GOT3 (cell line): ENCODE results near the gene XYLT1.

Experiments used
- DNase-seq: peaks from one replicate; lab custom pipeline; 2025; ENCODE audit warnings: mixed read lengths; lab: John Stamatoyannopoulos, UW

Gene XYLT1

DNA sequence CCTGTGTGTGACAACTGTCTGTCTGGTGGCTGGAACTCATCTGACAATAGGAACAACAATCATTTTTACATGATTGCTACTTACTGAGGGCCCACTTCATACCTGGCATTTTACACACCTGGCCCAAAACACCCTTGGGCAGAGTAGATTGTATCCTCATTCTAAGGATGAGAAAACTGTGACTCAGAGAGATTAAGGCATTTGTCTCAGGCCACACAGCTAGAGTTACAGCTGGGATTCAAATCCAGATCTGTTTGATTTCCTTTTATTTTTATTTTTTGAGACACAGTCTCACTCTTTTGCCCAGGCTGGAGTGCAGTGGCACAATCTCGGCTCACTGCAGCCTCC is 242.1 kb downstream of the XYLT1 start:
- no peak for DNase-seq

GRCh38 chr16:17228048-17228707 is 242.6 kb downstream of the XYLT1 start:
- no peak for DNase-seq

DNA sequence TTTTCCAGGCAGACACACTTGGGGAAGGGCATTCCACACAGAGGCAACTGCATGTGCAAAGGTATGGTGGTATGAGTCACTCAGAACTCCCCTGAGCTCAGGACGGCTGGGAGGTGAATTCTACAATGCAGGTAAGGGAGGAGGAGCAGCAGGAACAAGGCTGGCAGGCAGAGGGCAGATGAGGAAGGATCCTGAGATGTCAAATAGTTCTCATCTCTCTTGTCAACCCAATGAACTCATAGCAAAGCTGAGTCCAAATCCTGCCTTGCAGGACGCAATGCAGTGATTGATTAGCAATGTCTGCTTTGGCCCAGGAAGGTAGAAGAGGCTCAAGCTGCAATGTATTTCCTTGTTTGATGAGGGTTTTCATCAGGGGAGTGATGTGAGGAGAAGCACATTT is 243.5 kb downstream of the XYLT1 start:
- no peak for DNase-seq

DNA sequence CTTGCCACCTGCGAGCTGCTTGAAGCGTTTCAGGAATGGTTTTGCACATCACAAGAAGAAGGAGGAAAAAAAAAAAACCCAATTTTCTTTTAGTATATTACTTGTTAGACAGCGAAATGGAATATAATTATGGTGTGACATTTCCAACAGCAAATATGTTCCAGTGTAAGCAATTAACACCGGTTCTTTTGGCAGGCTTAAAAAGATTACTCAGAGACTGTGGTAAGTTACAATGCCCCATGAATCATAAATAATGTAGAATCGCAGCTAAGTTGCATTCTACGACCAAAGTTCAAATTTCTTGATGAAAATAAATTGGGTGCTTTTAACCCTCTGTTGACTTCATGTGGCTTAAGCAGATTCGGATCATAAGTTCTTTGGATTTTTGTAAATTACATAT is 245.2 kb downstream of the XYLT1 start:
- no peak for DNase-seq

DNA sequence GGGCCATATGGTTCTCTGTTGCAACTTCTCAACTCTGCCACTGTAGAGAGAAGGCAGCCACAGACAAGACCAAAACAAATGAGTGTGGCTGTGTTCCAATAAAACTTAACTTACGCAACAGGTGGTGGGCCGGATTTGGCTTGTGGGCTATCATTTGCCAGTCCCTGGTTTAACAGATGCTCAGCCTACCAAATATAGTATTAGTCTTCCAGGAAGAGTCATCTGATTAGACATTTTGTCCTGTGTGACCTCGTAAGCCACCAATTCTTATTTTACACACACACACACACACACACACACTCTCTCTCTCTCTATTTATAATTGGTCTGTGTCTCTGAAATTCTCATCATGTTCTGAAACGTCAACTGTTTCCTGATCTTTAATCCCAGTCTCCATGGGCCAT is 245.9 kb downstream of the XYLT1 start:
- DNase-seq: peak; percentile 11

DNA sequence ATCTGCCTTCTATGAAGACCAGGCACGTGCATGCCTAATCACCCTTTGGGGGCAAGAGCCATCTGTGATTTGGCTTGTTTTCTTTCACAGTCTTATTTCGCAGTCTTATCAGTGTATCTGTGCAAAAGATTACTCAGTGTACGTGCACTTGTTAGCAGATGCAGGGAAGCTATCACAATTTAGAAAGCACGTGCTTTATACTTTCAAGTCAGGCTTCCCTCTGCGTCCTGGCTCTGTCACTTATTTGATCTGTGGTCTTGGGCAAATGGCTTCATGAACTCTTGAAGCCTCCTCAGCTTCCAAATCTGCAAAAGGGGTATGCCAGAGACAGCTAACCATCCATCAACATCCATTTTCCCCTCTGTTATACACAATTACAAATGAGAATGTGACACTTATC is 246.4 kb downstream of the XYLT1 start:
- DNase-seq: no peak

GRCh38 chr16:17223576-17223975 is 247.2 kb downstream of the XYLT1 start:
- no peak for DNase-seq

- no peak for DNase-seq
Measured at GRCh38 chr16:17222871-17223401, 247.8 kb downstream of the XYLT1 start.

DNA sequence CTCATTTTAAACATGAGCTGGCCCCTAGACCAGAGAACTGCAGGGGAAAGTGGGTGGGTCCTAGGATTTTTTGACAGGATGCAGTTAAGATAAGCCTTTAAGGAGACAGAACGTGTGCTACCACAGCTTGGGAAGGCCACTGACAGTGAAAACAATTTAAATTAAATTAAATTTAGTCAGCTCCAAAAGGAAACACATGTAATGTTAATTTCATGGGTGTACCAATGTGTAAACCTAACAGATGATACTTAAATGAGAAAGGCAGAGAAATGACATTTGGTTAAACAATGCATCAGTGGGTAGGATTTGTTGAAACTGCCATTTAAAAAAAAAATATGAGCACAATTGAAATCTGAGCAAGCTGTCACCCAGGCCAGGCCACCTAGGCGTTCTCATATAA is 250.8 kb downstream of the XYLT1 start:
- DNase-seq: no peak

GRCh38 chr16:17215936-17216335 is 254.8 kb downstream of the XYLT1 start:
- no peak for DNase-seq

- no peak for DNase-seq
Measured at GRCh38 chr16:17215306-17215705, 255.5 kb downstream of the XYLT1 start.

- DNase-seq: no peak
Measured at GRCh38 chr16:17213974-17214373, 256.8 kb downstream of the XYLT1 start.

- DNase-seq: no peak
Measured at GRCh38 chr16:17213025-17213424, 257.7 kb downstream of the XYLT1 start.

DNA sequence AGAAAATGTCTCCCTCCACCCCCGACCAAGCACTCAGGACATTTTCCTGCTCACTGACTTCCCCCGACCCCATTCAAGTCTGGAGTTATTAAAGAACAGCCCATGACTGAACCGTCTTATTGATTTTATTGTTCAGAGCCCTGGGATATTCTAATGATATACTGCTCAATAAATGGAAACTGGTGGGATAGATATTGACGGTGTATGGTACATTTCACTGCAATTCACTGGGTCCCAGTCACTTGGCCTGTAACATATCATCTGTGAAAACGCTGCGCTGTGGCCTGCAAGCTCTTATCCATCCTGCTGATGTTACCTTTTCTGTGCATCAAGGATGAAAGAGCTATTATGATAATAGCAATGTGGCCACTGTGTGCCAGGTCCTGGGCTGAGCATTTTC is 258.2 kb downstream of the XYLT1 start:
- DNase-seq: no peak

GRCh38 chr16:17211797-17212196 is 259.0 kb downstream of the XYLT1 start:
- no peak for DNase-seq

- DNase-seq: no peak
Measured at GRCh38 chr16:17206712-17207111, 264.0 kb downstream of the XYLT1 start.

- no peak for DNase-seq
Measured at GRCh38 chr16:17205279-17206211, 265.2 kb downstream of the XYLT1 start.

DNA sequence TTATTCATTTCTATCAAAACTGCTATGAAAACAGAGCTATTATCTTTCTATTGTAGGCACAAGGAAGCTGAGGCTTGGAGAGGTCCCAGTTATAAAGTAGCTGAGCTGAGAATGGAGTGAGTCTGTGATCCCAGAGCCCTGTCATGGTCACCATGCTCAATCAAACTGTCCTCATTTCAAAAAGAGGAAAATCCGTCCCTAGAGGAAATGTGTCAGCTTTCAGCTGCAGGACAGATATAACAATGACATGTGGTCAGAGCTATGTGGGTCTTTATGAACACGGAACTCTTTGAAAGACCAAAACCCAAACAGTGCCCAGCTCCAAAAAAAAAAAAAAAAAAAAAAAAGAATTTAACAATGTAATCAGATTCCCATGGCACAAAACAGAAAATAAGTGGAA is 266.1 kb downstream of the XYLT1 start:
- DNase-seq: no peak

- DNase-seq: no peak
Measured at GRCh38 chr16:17204206-17204605, 266.6 kb downstream of the XYLT1 start.

- DNase-seq: no peak
Measured at GRCh38 chr16:17203424-17203823, 267.3 kb downstream of the XYLT1 start.

- DNase-seq: no peak
Measured at GRCh38 chr16:17199135-17199534, 271.6 kb downstream of the XYLT1 start.

- DNase-seq: no peak
Measured at GRCh38 chr16:17196526-17196925, 274.2 kb downstream of the XYLT1 start.

GRCh38 chr16:17194190-17194780 is 276.5 kb downstream of the XYLT1 start:
- no peak for DNase-seq
